MM.1S (cell line): ENCODE data around the gene SCUBE1.

ENCODE experiments used
- CTCF ChIP-seq: fragments of 300-600 bp; sonication (generic); IDR thresholded peaks from 2 replicates; pipeline ENCODE4 v1.5.1; 2016; ENCODE audit warnings: antibody characterized with exemption, low read length, mixed read lengths
- EZH2 ChIP-seq: fragments of 300-600 bp; sonication (generic); optimal IDR thresholded peaks from 2 replicates; pipeline ENCODE3; 2017; ENCODE audit warnings: low read depth, mild to moderate bottlenecking, antibody characterized with exemption, low read length, mixed read lengths
- EZH2phosphoT487 ChIP-seq: fragments of 300-600 bp; sonication (generic); IDR thresholded peaks from 2 replicates; pipeline ENCODE4 v1.6.1; 2018; ENCODE audit warnings: antibody characterized with exemption, low read length

GRCh38 chr22:43239193-43239780 lies 103.9 kb downstream of the SCUBE1 start:
- TF ChIP-seq CTCF (no peak), EZH2 (no peak), EZH2phosphoT487 (no peak)
